Activated T-cell treated with anti-CD3 and anti-CD28 coated beads, Interleukin-2, amount 50 U/mL, for 48 hours (primary cell): Measurements from ENCODE around the gene FAM193A.
A peak's percentile ranks its signal among the peaks of the same experiment; 100 is the strongest.
"Not testable (repeated sequence)": the region's sequence is repeated elsewhere in the genome, so short reads cannot be mapped to it uniquely, and the experiment has no call there.

Experiments
- DNase-seq, 2 experiments: peaks; one replicate each; pipeline ENCODE4 v3.0.0-alpha.2; 2020

FAM193A gene

GRCh38 chr4:2515830-2516550 lies 20.5 kb upstream of the FAM193A start:
- no peak for DNase-seq

GRCh38 chr4:2516635-2517034 lies 19.8 kb upstream of the FAM193A start:
- no peak for DNase-seq

- DNase-seq, result no peak
Measured at GRCh38 chr4:2526559-2526958, 9.9 kb upstream of the FAM193A start.

- DNase-seq, result no peak
Measured at GRCh38 chr4:2534904-2535375, 1.5 kb upstream of the FAM193A start.

GRCh38 chr4:2535376-2536192 lies 863 bp upstream of the FAM193A start:
- peak; percentile 72 to 74 for DNase-seq

- DNase-seq, result peak; percentile 69 to 78
Measured at GRCh38 chr4:2537011-2537830, 774 bp downstream of the FAM193A start.

- DNase-seq, result not testable (repeated sequence)
Measured at GRCh38 chr4:2543580-2544191, 7.2 kb downstream of the FAM193A start.

GRCh38 chr4:2545321-2546013 lies 9.0 kb downstream of the FAM193A start:
- no peak for DNase-seq

- no peak for DNase-seq
Measured at GRCh38 chr4:2546286-2546823, 9.9 kb downstream of the FAM193A start.

GRCh38 chr4:2546961-2547691 lies 10.7 kb downstream of the FAM193A start:
- not testable (repeated sequence) for DNase-seq

GRCh38 chr4:2551118-2551517 lies 14.7 kb downstream of the FAM193A start:
- DNase-seq, result no peak

GRCh38 chr4:2552806-2553205 lies 16.4 kb downstream of the FAM193A start:
- no peak for DNase-seq

- no peak for DNase-seq
Measured at GRCh38 chr4:2558301-2558700, 21.9 kb downstream of the FAM193A start.

- DNase-seq, result no peak
Measured at GRCh38 chr4:2560167-2560566, 23.7 kb downstream of the FAM193A start.

GRCh38 chr4:2565533-2565932 lies 29.1 kb downstream of the FAM193A start:
- DNase-seq, result no peak

GRCh38 chr4:2570036-2570435 lies 33.6 kb downstream of the FAM193A start:
- no peak for DNase-seq

- DNase-seq, result peak; percentile 74 to 78
Measured at GRCh38 chr4:2570551-2571222, 34.2 kb downstream of the FAM193A start.

GRCh38 chr4:2572076-2572475 lies 35.6 kb downstream of the FAM193A start:
- no peak for DNase-seq

- DNase-seq, result no peak
Measured at GRCh38 chr4:2572866-2573265, 36.4 kb downstream of the FAM193A start.

- DNase-seq, result no peak
Measured at GRCh38 chr4:2574009-2574408, 37.6 kb downstream of the FAM193A start.
